Central memory CD4-positive, alpha-beta T cell (primary cell): ENCODE measurements around the gene BCL2.
"Not testable (repeated sequence)": the region's sequence is repeated elsewhere in the genome, so short reads cannot be mapped to it uniquely, and the experiment has no call there.

ENCODE experiments used
- DNase-seq: peaks from one replicate; pipeline ENCODE4 v3.0.0; 2022
- total RNA-seq, 3 experiments: gene quantifications; one replicate each; lab custom pipeline; 2026; lab: John Stamatoyannopoulos, UW

BCL2 gene
- 264 to 627 (median 426) reads per million in 3 experiments for total RNA-seq

- DNase-seq, result no peak
Observed at GRCh38 chr18:63319383-63320122, at the start of gene BCL2. BCL2 (minus strand) TSS chr18:63319769.

GRCh38 chr18:63368611-63369010 is 49.0 kb upstream of the BCL2 start:
- no peak for DNase-seq

- peak; percentile 78 for DNase-seq
Observed at GRCh38 chr18:63367053-63367953, 47.7 kb upstream of the BCL2 start, which contains the start of gene KDSR. KDSR (minus strand) TSS chr18:63367206; CDS start chr18:63367118, 88 bp downstream.

GRCh38 chr18:63366213-63367052 is 46.9 kb upstream of the BCL2 start:
- DNase-seq, result peak; percentile 61

- no peak for DNase-seq
Observed at GRCh38 chr18:63365876-63366212, 46.3 kb upstream of the BCL2 start.

- peak; percentile 71 for DNase-seq
Observed at GRCh38 chr18:63363951-63364350, 44.4 kb upstream of the BCL2 start.

GRCh38 chr18:63363420-63363819 is 43.9 kb upstream of the BCL2 start:
- not testable (repeated sequence) for DNase-seq

GRCh38 chr18:63356272-63356896 is 36.8 kb upstream of the BCL2 start:
- no peak for DNase-seq

GRCh38 chr18:63350230-63350629 is 30.7 kb upstream of the BCL2 start:
- no peak for DNase-seq

- no peak for DNase-seq
Observed at GRCh38 chr18:63348508-63349136, 29.1 kb upstream of the BCL2 start.

GRCh38 chr18:63346480-63347183 is 27.1 kb upstream of the BCL2 start:
- no peak for DNase-seq

- DNase-seq, result no peak
Observed at GRCh38 chr18:63346031-63346430, 26.5 kb upstream of the BCL2 start.

- no peak for DNase-seq
Observed at GRCh38 chr18:63344918-63345317, 25.3 kb upstream of the BCL2 start.

GRCh38 chr18:63344263-63344662 is 24.7 kb upstream of the BCL2 start:
- no peak for DNase-seq

- DNase-seq, result peak; percentile 12
Observed at GRCh38 chr18:63342206-63342605, 22.6 kb upstream of the BCL2 start.

- DNase-seq, result peak; percentile 32
Observed at GRCh38 chr18:63339920-63340484, 20.4 kb upstream of the BCL2 start.

- no peak for DNase-seq
Observed at GRCh38 chr18:63336366-63337099, 17.0 kb upstream of the BCL2 start.

GRCh38 chr18:63331105-63331504 is 11.5 kb upstream of the BCL2 start:
- DNase-seq, result no peak

GRCh38 chr18:63329431-63330145 is 10.0 kb upstream of the BCL2 start:
- DNase-seq, result no peak
